ENCODE measurements around the gene M1AP. TPM values are rescaled to one million over a fixed set of nuclear protein-coding genes. Genes with fewer than 3 reads are reported as not detected.
"Not testable (repeated sequence)": the region's sequence is repeated elsewhere in the genome, so short reads cannot be mapped to it uniquely, and the experiment has no call there.

Gene M1AP
- total and polyA plus RNA-seq, 4 experiments from 2014 or later = 0.47 TPM; not detected in 3

DNA sequence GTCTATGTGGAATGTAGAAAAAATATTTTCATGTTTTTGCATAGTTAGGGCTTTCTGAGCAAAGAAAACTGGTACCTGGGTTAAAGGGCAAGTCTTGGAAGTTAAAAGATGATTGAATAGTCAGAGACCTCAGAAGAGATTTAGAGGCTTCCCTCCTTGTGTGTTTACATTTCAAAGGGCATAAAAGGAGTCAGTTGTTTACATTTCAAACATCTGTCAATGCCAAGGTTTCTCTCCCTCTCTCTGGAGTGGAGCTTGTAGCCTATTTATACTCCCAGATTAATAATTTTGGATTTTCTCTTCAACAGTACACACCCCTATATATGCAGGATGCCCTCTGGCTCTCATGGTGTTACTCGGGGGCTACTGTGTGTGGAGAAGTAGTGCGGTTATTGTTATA is 8.6 kb downstream of the M1AP start:
- Mint-ChIP-seq H3K4me3 (no peak overlapping the region), H3K9me3 (peaks cover 0 to 1% (median 0%) of the 10 kb centered on the region in 8 donors), H3K36me3 (no peaks in the 10 kb centered on the region), H3K27me3 (peaks cover 10 to 21% of the 10 kb centered on the region in 2 donors), H3K4me1 (no peaks in the 10 kb centered on the region), H3K27ac (no peak overlapping the region)
- CTCF ChIA-PET (ENCODE audit: partially characterized antibody) = no interaction called here
- no peaks in the 10 kb centered on the region for H3K9me3 ChIP-seq (ENCODE audit: control insufficient read depth in 1 of 2, low read length in 2 of 2)
- H3K4me1 ChIP-seq (ENCODE audit: insufficient read depth, low read length) = no peaks in the 10 kb centered on the region
- H3K27ac ChIP-seq (ENCODE audit: low read depth, low read length) = no peak overlapping the region
- no peak overlapping the region for H3K4me3 ChIP-seq (ENCODE audit: low read length in 2 of 2)
- POLR2A ChIA-PET (ENCODE audit: partially characterized antibody) = no interaction called here
- DNase-seq = no peak
- no peaks in the 10 kb centered on the region for H3K36me3 ChIP-seq (ENCODE audit: insufficient read depth, low read length)
- intact Hi-C loops (cut with micrococcal nuclease) = no loop called here
- no peaks in the 10 kb centered on the region for H3K27me3 ChIP-seq (ENCODE audit: insufficient read depth, low read length)

DNA sequence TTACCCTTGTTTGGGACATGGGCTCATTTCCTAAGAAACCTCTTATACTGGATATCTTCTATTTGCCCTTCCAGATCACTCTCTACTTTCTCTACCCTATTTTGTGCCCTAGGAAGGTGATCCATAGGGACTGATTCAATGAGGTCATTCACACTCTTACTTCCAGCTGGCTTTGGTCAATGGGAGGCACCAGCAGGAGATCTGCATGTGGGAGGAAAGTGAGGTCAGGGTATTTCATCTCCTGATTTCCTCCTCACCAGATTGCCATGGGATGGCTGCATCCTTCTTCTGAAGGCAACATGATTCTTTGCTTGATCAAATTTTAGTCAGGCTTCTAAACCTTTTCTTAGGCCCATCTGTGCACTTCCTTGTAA is 15.2 kb downstream of the M1AP start:
- no peak overlapping the region for H3K27ac ChIP-seq (ENCODE audit: low read depth, low read length)
- H3K4me1 ChIP-seq (ENCODE audit: insufficient read depth, low read length) = no peaks in the 10 kb centered on the region
- H3K27me3 ChIP-seq (ENCODE audit: insufficient read depth, low read length) = no peaks in the 10 kb centered on the region
- DNase-seq = no peak
- peaks cover 0 to 2% (median 0%) of the 10 kb centered on the region in 4 donors for H3K4me1 Mint-ChIP-seq
- peaks cover 0 to 2% (median 0%) of the 10 kb centered on the region in 8 donors for H3K9me3 Mint-ChIP-seq
- intact Hi-C loops (cut with micrococcal nuclease) = no loop called here
- no peak overlapping the region for H3K4me3 ChIP-seq (ENCODE audit: low read length in 2 of 2)
- no peak overlapping the region for H3K4me3 Mint-ChIP-seq
- ChIA-PET POLR2A (ENCODE audit: partially characterized antibody) (no interaction called here), CTCF (ENCODE audit: partially characterized antibody) (no interaction called here)
- H3K27me3 Mint-ChIP-seq = peaks cover 4% of the 10 kb centered on the region in 2 donors
- H3K27ac Mint-ChIP-seq = no peak overlapping the region
- no peaks in the 10 kb centered on the region for H3K36me3 Mint-ChIP-seq
- H3K36me3 ChIP-seq (ENCODE audit: insufficient read depth, low read length) = no peaks in the 10 kb centered on the region
- H3K9me3 ChIP-seq (ENCODE audit: control insufficient read depth in 1 of 2, low read length in 2 of 2) = no peaks in the 10 kb centered on the region

DNA sequence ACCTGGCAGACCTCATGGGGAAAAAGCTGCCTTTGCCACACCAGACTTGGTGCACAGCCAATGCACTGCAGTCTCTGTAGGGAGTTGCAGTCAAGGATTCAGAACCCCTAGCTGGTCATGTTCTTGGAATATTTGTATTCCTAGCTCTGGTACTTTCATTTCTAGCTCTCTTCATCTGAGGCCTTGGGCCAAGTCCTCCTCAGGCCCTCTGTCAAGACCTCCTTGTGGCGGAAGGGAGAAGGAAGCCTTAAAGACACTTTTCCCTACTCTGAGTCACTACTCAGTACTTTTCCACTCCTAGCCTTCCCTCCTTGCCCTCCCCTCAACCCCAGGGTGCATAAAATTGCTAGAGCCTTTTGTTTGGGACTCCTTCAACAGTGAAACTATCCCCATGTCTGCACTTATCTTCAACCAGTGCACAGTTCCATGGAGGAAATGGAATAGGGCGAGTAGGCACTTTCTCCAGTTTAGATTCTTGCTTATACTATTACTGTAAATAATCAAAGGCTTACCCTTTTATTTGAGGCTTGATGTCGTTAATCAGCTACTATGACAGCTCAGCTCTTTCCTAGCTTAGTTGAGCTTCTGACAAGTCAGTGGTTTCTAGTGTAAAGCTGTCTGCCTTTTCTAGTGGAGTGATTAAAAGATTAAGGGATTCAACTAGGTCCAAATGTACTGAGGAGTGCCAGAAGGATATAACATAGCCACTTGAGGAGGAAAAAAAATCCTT is 15.8 kb downstream of the M1AP start:
- Mint-ChIP-seq H3K4me3 (no peak overlapping the region), H3K27me3 (peaks cover 4% of the 10 kb centered on the region in 2 donors), H3K36me3 (no peaks in the 10 kb centered on the region), H3K4me1 (peaks cover 0 to 2% (median 0%) of the 10 kb centered on the region in 4 donors), H3K27ac (peak overlapping the region in 1 of 7 donors; percentile 22), H3K9me3 (peaks cover 0 to 2% (median 0%) of the 10 kb centered on the region in 8 donors)
- no peaks in the 10 kb centered on the region for H3K36me3 ChIP-seq (ENCODE audit: insufficient read depth, low read length)
- H3K27ac ChIP-seq (ENCODE audit: low read depth, low read length) = no peak overlapping the region
- intact Hi-C loops (cut with micrococcal nuclease) = no loop called here
- no peaks in the 10 kb centered on the region for H3K27me3 ChIP-seq (ENCODE audit: insufficient read depth, low read length)
- DNase-seq = no peak
- CTCF ChIA-PET (ENCODE audit: partially characterized antibody) = no interaction called here
- H3K9me3 ChIP-seq (ENCODE audit: control insufficient read depth in 1 of 2, low read length in 2 of 2) = no peaks in the 10 kb centered on the region
- no peak overlapping the region for H3K4me3 ChIP-seq (ENCODE audit: low read length in 2 of 2)
- H3K4me1 ChIP-seq (ENCODE audit: insufficient read depth, low read length) = no peaks in the 10 kb centered on the region
- POLR2A ChIA-PET (ENCODE audit: partially characterized antibody) = no interaction called here

DNA sequence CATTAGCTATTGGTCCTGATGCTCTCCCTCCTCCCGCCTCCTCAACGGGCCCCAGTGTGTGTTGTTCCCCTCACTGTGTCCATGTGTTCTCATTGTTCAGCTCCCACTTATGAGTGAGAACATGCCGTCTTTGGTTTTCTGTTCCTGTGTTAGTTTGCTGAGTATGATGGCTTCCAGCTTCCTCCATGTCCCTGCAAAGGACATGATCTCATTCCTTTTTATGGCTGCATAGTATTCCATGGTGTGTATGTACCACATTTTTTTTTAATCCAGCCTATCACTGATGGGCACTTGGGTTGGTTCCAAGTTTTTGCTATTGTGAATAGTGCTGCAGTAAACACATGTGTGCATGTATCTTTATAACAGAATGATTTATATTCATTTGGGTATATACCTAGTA is 17.7 kb downstream of the M1AP start:
- H3K4me3 ChIP-seq (ENCODE audit: low read length in 2 of 2); H3K9me3 Mint-ChIP-seq; H3K27ac ChIP-seq (ENCODE audit: low read depth, low read length); DNase-seq; CTCF ChIA-PET (ENCODE audit: partially characterized antibody); H3K9me3 ChIP-seq (ENCODE audit: control insufficient read depth in 1 of 2, low read length in 2 of 2); H3K27me3 ChIP-seq (ENCODE audit: insufficient read depth, low read length); H3K36me3 Mint-ChIP-seq; H3K36me3 ChIP-seq (ENCODE audit: insufficient read depth, low read length); intact Hi-C loops (cut with micrococcal nuclease); H3K27me3 Mint-ChIP-seq; POLR2A ChIA-PET (ENCODE audit: partially characterized antibody); H3K27ac Mint-ChIP-seq; H3K4me1 Mint-ChIP-seq; H3K4me1 ChIP-seq (ENCODE audit: insufficient read depth, low read length); H3K4me3 Mint-ChIP-seq: not testable (repeated sequence)

DNA sequence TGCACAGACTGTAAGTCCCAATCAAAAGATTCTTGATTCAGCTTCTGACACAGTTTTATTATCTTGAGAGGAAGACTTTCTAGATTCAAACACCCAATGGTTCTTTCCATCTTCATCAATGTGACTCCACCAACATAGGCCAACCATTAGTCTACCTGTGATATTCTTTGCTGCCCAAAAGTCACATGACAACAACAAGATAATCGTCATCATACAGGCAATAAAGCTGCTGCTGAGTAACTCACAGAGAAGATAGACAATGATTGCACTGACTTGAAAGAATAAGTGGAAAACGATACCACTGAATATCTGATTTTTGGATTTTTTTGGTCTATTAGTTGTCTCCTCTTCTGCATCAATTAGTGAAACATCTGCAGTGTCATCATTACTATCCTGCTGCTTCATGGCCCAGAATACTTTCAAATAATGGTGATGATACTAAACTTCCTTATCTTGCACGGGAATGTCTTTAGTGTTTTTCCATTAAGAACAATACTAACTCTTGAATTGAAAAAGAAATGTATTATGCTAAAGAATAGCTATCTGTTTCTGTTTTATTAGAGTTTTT is 19.5 kb downstream of the M1AP start:
- Mint-ChIP-seq H3K27me3 (peaks cover 1 to 2% of the 10 kb centered on the region in 2 donors), H3K27ac (no peak overlapping the region), H3K4me1 (peaks cover 0 to 2% (median 0%) of the 10 kb centered on the region in 4 donors), H3K36me3 (no peaks in the 10 kb centered on the region), H3K9me3 (peaks cover 0 to 2% (median 0%) of the 10 kb centered on the region in 8 donors), H3K4me3 (no peak overlapping the region)
- ChIA-PET CTCF (ENCODE audit: partially characterized antibody) (no interaction called here), POLR2A (ENCODE audit: partially characterized antibody) (no interaction called here)
- no peaks in the 10 kb centered on the region for H3K27me3 ChIP-seq (ENCODE audit: insufficient read depth, low read length)
- H3K4me3 ChIP-seq (ENCODE audit: low read length in 2 of 2) = no peak overlapping the region
- intact Hi-C loops (cut with micrococcal nuclease) = no loop called here
- H3K9me3 ChIP-seq (ENCODE audit: control insufficient read depth in 1 of 2, low read length in 2 of 2) = no peaks in the 10 kb centered on the region
- no peak overlapping the region for H3K27ac ChIP-seq (ENCODE audit: low read depth, low read length)
- no peak for DNase-seq
- no peaks in the 10 kb centered on the region for H3K4me1 ChIP-seq (ENCODE audit: insufficient read depth, low read length)
- no peaks in the 10 kb centered on the region for H3K36me3 ChIP-seq (ENCODE audit: insufficient read depth, low read length)

DNA sequence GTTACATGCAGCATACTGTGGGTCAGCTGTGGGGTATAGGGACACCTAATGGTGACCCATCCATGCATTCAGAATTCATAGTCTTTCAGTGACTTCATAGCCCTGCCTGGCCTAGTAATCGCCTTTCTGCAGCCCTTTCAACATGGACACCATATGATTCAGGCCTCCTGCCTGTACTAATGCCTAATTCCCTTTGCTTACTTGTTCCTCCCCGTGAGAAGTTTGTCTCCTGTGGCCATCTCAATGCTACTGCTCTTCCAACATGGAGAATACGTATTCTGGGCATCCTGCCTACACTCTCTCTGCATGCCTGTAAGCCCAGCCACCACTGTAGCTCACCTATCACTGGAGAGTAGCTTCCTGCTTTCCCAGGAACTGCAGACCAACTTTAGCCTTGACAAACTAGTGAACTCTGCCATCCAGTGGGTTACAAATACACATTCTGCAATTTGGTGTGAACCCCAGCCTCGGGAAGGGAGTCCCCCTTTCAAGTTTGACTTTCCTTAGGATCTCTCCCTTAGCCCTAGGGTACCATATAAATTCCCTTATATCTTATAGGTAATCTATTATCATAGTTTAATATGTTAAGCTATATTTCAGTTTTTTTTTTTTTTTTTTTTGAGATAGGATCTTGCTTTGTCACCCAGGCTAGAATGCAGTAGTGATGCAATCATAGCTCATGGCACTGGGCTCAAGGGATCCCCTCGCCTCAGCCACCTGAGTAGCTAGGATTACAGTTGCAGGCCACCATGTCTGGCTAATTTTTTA is 22.3 kb downstream of the M1AP start:
- intact Hi-C loops (cut with micrococcal nuclease) = no loop called here
- peaks cover 0 to 2% (median 0%) of the 10 kb centered on the region in 4 donors for H3K4me1 Mint-ChIP-seq
- POLR2A ChIA-PET (ENCODE audit: partially characterized antibody) = no interaction called here
- H3K4me3 Mint-ChIP-seq = no peak overlapping the region
- Histone ChIP-seq H3K36me3 (ENCODE audit: insufficient read depth, low read length) (no peaks in the 10 kb centered on the region), H3K27me3 (ENCODE audit: insufficient read depth, low read length) (no peaks in the 10 kb centered on the region), H3K9me3 (ENCODE audit: control insufficient read depth in 1 of 2, low read length in 2 of 2) (no peaks in the 10 kb centered on the region), H3K4me3 (ENCODE audit: low read length in 2 of 2) (no peak overlapping the region), H3K4me1 (ENCODE audit: insufficient read depth, low read length) (no peaks in the 10 kb centered on the region), H3K27ac (ENCODE audit: low read depth, low read length) (no peak overlapping the region)
- CTCF ChIA-PET (ENCODE audit: partially characterized antibody) = interaction anchor here (0.6 kb wide), 1 partner anchor 864 kb away, joined by 3 read pairs; no protein-coding TSS in a partner anchor
- peak overlapping the region in 1 of 7 donors; percentile 1 for H3K27ac Mint-ChIP-seq
- peaks cover 0 to 2% (median 0%) of the 10 kb centered on the region in 8 donors for H3K9me3 Mint-ChIP-seq
- no peak for DNase-seq
- no peaks in the 10 kb centered on the region for H3K36me3 Mint-ChIP-seq
- H3K27me3 Mint-ChIP-seq = peaks cover 0 to 1% of the 10 kb centered on the region in 2 donors

DNA sequence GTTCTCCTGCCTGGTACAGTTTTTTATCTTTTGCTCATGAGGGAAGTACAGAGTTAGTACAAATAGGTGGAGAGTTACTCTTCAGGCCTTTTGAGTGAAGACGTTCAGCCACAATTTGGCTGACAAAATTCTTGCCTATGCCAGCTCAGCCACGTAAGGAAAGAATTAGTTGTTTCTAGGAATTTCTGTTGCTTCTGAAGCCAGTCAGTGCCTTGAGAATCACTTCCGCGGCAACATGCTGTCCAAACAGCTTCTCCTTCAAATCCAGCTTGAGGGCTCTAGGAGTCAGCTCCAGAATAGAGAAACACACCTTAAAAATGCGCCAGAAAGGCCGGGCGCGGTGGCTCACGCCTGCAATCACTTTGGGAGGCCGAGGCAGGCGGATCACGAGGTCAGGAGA is 27.5 kb downstream of the M1AP start:
- POLR2A ChIA-PET (ENCODE audit: partially characterized antibody) = no interaction called here
- H3K27ac ChIP-seq (ENCODE audit: low read depth, low read length) = no peak overlapping the region

More for the DNA sequence above, 27.5 kb downstream of the M1AP start:
- no peaks in the 10 kb centered on the region for H3K36me3 ChIP-seq (ENCODE audit: insufficient read depth, low read length)
- no peak for DNase-seq
- no peaks in the 10 kb centered on the region for H3K36me3 Mint-ChIP-seq
- H3K9me3 Mint-ChIP-seq = no peaks in the 10 kb centered on the region
- intact Hi-C loops (cut with micrococcal nuclease) = no loop called here
- no peaks in the 10 kb centered on the region for H3K9me3 ChIP-seq (ENCODE audit: control insufficient read depth in 1 of 2, low read length in 2 of 2)
- peaks cover 4% of the 10 kb centered on the region for H3K27me3 ChIP-seq (ENCODE audit: insufficient read depth, low read length)
- no peaks in the 10 kb centered on the region for H3K4me1 ChIP-seq (ENCODE audit: insufficient read depth, low read length)
- H3K4me3 Mint-ChIP-seq = no peak overlapping the region
- H3K4me3 ChIP-seq (ENCODE audit: low read length in 2 of 2) = no peak overlapping the region
- peaks cover 8 to 11% of the 10 kb centered on the region in 2 donors for H3K27me3 Mint-ChIP-seq
- no peaks in the 10 kb centered on the region for H3K4me1 Mint-ChIP-seq
- H3K27ac Mint-ChIP-seq = no peak overlapping the region
- CTCF ChIA-PET (ENCODE audit: partially characterized antibody) = no interaction called here
